Psoas muscle (tissue), 8 donors: ENCODE data around the gene KCNF1. TPM values are rescaled to one million over a fixed set of nuclear protein-coding genes. Genes with fewer than 3 reads are reported as not detected.
A peak's percentile ranks its signal among the peaks of the same experiment; 100 is the strongest.

Experiments
- ATAC-seq, 4 donors: fragments of 200-7000 bp; cut with Tn5 transposase; one replicate each; pipeline ENCODE4 v1.9.1; 2020; ENCODE audit warnings: moderate library complexity in 3 of 4, mild to moderate bottlenecking in 2 of 4
- DNase-seq, 2 donors: peaks; one replicate each; pipeline ENCODE4 v3.0.0-alpha.2; 2020
- H3K27ac ChIP-seq: fragments of 200-600 bp; one replicate; pipeline ENCODE4 v1.8.0; 2022
- H3K27me3 ChIP-seq, 3 donors: fragments of 200-600 bp in 1 of 3; one replicate each; pipeline versions ENCODE4 v1.6.1 to v1.8.0; 2013 to 2022; ENCODE audit warnings: low read length in 2 of 3, mild to moderate bottlenecking in 2 of 3, moderate library complexity in 1 of 3; ENCODE audit not compliant: insufficient read depth in 3 of 3
- H3K36me3 ChIP-seq, 2 donors: fragments of 200-600 bp in 1 of 2; one replicate each; pipeline versions ENCODE4 v1.6.1 to v1.8.0; 2013 to 2022; ENCODE audit warnings: low read depth in 1 of 2, mild to moderate bottlenecking in 1 of 2, moderate library complexity in 1 of 2; ENCODE audit not compliant: insufficient read depth in 1 of 2
- H3K4me1 ChIP-seq: fragments of 200-600 bp; one replicate; pipeline ENCODE4 v1.8.0; 2022
- H3K4me3 ChIP-seq: fragments of 200-600 bp; one replicate; pipeline ENCODE4 v1.8.0; 2022; ENCODE audit warnings: mild to moderate bottlenecking
- H3K9me3 ChIP-seq: fragments of 200-600 bp; one replicate; pipeline ENCODE4 v1.8.0; 2022
- CTCF ChIP-seq: fragments of 200-600 bp; IDR thresholded peaks from one replicate; pipeline ENCODE4 v1.8.0; 2022; ENCODE audit warnings: antibody characterized with exemption
- WGBS, 3 donors: extraction: QIAGEN DNeasy Blood & Tissue Kit; methylation state at CpG; one replicate each; pipeline versions ENCODE4 v1.1.6 to v1.1.7; 2013; 5-methylcytosine and 5-hydroxymethylcytosine counted together
- intact Hi-C, 2 donors: fragments of 100-400 bp; cut with DNase I; formaldehyde crosslinking; loops; one replicate each; pipeline versions ENCODE4 v1.11.0 to v1.14.2; 2022
- long read RNA-seq, 2 donors: library from polyadenylated mRNA; unstranded; transcript quantifications; one replicate each; pipeline ENCODE4 v2.0.0, GENCODE V29; 2021
- polyA plus RNA-seq, 3 donors: library from polyadenylated mRNA; stranded (reverse); fragments of 200-250 nt; gene quantifications; one replicate each; pipeline ENCODE4 v1.2.3, GENCODE V29; 2013
- total RNA-seq, 4 donors: library from RNA; stranded (reverse); fragmentation: NEBNext Ultra II Directional in 2 of 4; extraction: Animal tissue kit (Norgen Biotek cat#: 25700) in 2 of 4; gene quantifications; one replicate each; pipeline versions ENCODE4 v1.2.1 to v1.2.4, GENCODE V29; 2021 to 2023
- donor health status: healthy with polysubstance abuse.
- donor health status: DM: no; HTN: no; CAD: no; lungs with moderate emphysema.
- donor health status: Bipolar disorder and iron deficiency.
- donor health status: healthy.
- donor health status: DM: yes; HTN: yes; CAD: no.
- donor health status: DM: no; HTN: no; CAD: no.
- donor health status: DM: no; HTN: no; CAD: no.
- donor health status: DM: yes; HTN: yes; CAD: no.

Gene KCNF1
- not detected for total RNA-seq
- under 1 TPM in 2 of 3 donors, not detected in 1; 0.06 to 0.07 TPM for polyA plus RNA-seq
- long read RNA-seq, donor 1 = 0 reads
- long read RNA-seq, donor 2 = 0 reads

- DNase-seq = no peak
- Histone ChIP-seq H3K4me3 (peak within 1 kb of the TSS; percentile 52), H3K27ac (no peak within 1 kb of the TSS), H3K9me3 (no peaks in the 10 kb centered on the region), H3K27me3 (peaks cover 0 to 38% (median 25%) of the 10 kb centered on the region in 3 donors), H3K4me1 (no peaks in the 10 kb centered on the region), H3K36me3 (no peaks in the 10 kb centered on the region)
- 13 to 15% (median 14%) methylated on average over 49 to 53 of the region's 53 CpGs for WGBS, 3 donors
- intact Hi-C loops = no loop called here
- peak in 2 of 4 donors; percentile 26 to 46 for ATAC-seq
- no peak for TF ChIP-seq CTCF
Observed at GRCh38 chr2:10911291-10912075, at the start of gene KCNF1. TSS of gene KCNF1 (plus strand) at chr2:10911934. CDS start at chr2:10912427, 493 bp downstream.

- peaks cover 15% of the 10 kb centered on the region for H3K4me1 ChIP-seq
- no peak for ATAC-seq
Observed at GRCh38 chr2:10862330-10862729, 49.4 kb upstream of the KCNF1 start.

GRCh38 chr2:10863047-10863446 is 48.7 kb upstream of the KCNF1 start:
- no peak overlapping the region for H3K4me3 ChIP-seq
- H3K4me1 ChIP-seq = peaks cover 18% of the 10 kb centered on the region
- no peaks in the 10 kb centered on the region for H3K9me3 ChIP-seq
- ATAC-seq (peak in 3 of 4 donors; percentile 23 to 30 (median 29)), DNase-seq (no peak)
- WGBS, 3 donors = 55 to 67% (median 61%) methylated on average over 10 of the region's 10 CpGs
- no peak for TF ChIP-seq CTCF
- H3K27me3 ChIP-seq = peaks cover 0 to 3% (median 0%) of the 10 kb centered on the region in 3 donors
- no peak overlapping the region for H3K27ac ChIP-seq
- no peaks in the 10 kb centered on the region for H3K36me3 ChIP-seq
- intact Hi-C loops = no loop called here

More at GRCh38 chr2:10862330-10862729, 49.4 kb upstream of the KCNF1 start:
- no peak for DNase-seq
- H3K36me3 ChIP-seq = no peaks in the 10 kb centered on the region
- WGBS, 3 donors = 86 to 88% (median 87%) methylated on average over 10 of the region's 10 CpGs
- intact Hi-C loops = no loop called here
- peaks cover 0 to 3% (median 0%) of the 10 kb centered on the region in 3 donors for H3K27me3 ChIP-seq
- H3K27ac ChIP-seq = no peak overlapping the region
- no peak for TF ChIP-seq CTCF
- H3K9me3 ChIP-seq = no peaks in the 10 kb centered on the region
- H3K4me3 ChIP-seq = no peak overlapping the region

GRCh38 chr2:10863837-10864236 is 47.9 kb upstream of the KCNF1 start:
- ATAC-seq (no peak), DNase-seq (no peak)
- H3K4me1 ChIP-seq = peaks cover 26% of the 10 kb centered on the region
- H3K27me3 ChIP-seq = peaks cover 0 to 3% (median 0%) of the 10 kb centered on the region in 3 donors
- intact Hi-C loops = no loop called here
- 74 to 86% (median 81%) methylated on average over 8 of the region's 8 CpGs for WGBS, 3 donors
- no peaks in the 10 kb centered on the region for H3K36me3 ChIP-seq
- H3K9me3 ChIP-seq = no peaks in the 10 kb centered on the region
- H3K27ac ChIP-seq = no peak overlapping the region
- no peak overlapping the region for H3K4me3 ChIP-seq
- TF ChIP-seq CTCF = no peak
